AG09319 (cell line): ENCODE results near the gene PLCB1.

Experiments
- DNase-seq: peaks from one replicate; pipeline ENCODE4 v3.0.0-alpha.2; 2010; ENCODE audit warnings: low read depth; ENCODE audit errors: extremely low read depth
- CTCF ChIP-seq: IDR thresholded peaks from 2 replicates; pipeline ENCODE4 v1.5.1; 2011; ENCODE audit warnings: low read depth, mild to moderate bottlenecking, inconsistent platforms, low read length, moderate library complexity

The PLCB1 gene

GRCh38 chr20:8670893-8671215, 538.8 kb downstream of the PLCB1 start:
- no peak for DNase-seq
- no peak for TF ChIP-seq CTCF

GRCh38 chr20:8671370-8671961, 539.4 kb downstream of the PLCB1 start:
- DNase-seq, result no peak
- no peak for TF ChIP-seq CTCF

- no peak for TF ChIP-seq CTCF
Observed at GRCh38 chr20:8673116-8673515, 541.0 kb downstream of the PLCB1 start.

GRCh38 chr20:8675896-8676295, 543.8 kb downstream of the PLCB1 start:
- no peak for TF ChIP-seq CTCF
- DNase-seq, result no peak

More at GRCh38 chr20:8673116-8673515, 541.0 kb downstream of the PLCB1 start:
- no peak for DNase-seq

- TF ChIP-seq CTCF, result no peak
- no peak for DNase-seq
Observed at GRCh38 chr20:8678098-8678776, 546.2 kb downstream of the PLCB1 start.

- TF ChIP-seq CTCF, result no peak
Observed at GRCh38 chr20:8689337-8689736, 557.3 kb downstream of the PLCB1 start.

GRCh38 chr20:8690074-8690473, 558.0 kb downstream of the PLCB1 start:
- no peak for DNase-seq
- TF ChIP-seq CTCF, result no peak

More at GRCh38 chr20:8689337-8689736, 557.3 kb downstream of the PLCB1 start:
- DNase-seq, result no peak
